Aortic smooth muscle cell (primary cell): Measurements from ENCODE around the gene EEA1. TPM values are rescaled to one million over a fixed set of nuclear protein-coding genes. Genes with fewer than 3 reads are reported as not detected.

Experiments used
- total RNA-seq: library from RNA; depleted of rRNA; stranded (reverse); fragments of >200 nt; gene quantifications from 2 replicates; pipeline ENCODE4 v1.2.3, GENCODE V29; 2014

EEA1 gene
- total RNA-seq: 28.0 and 46.8 TPM in 2 replicates

DNA sequence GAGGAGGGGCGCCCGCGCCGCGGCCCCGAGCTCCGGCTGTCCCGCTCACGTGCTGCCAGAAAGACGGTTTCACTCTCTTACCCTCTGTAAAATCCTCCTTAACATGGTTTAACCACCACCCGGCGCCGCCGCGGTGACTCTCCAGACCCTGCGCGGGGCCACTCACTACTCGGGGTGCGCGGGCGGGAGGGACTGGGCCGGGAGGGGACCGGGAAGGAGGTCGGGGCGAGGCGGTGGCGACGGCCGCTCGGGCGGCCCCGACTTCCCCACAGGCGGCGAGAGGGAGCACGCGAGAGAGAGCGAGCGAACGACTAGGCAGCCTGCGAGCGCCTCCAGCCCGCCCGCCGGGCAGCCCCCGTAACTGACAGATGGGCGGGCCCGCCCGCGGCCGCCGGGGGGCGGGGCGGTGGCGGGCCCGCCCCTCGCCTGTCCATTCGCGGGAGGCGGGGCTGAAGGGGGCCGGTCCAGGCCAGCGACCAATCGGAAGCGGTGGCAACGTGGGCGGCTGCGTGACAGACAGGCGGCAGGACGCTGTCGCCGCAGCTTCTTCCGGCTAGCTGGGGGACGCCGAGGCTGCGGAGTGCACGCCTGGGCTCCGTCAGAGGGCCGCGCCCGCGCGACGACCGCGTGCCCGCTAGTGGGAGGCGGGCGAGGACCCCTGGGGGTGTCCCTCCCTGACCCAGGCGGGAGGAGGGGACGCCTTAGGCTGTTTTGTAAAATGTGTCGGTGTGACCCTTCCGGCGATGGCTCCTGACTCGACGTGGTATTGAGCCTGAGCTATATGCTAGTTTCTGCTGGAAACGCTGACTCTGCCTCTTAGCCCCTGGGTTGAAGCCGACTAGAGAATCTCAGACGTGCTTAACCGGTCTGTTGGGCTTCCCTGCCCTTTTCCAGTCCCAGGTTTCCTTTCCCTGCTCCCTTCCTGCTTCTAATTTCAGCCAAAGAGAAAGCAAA lies at the start of gene EEA1:
Gene EEA1, minus strand, starts transcription at position 334 of the 954 bp plus-strand sequence. Its CDS starts 229 bp downstream, at position 105.

Other genes with a start within 250 kb of the EEA1 start
- gene PLEKHG7, start 226.3 kb downstream of the EEA1 start, total RNA-seq: 0.13 TPM in 1 of 2 replicates, not detected in the other